ENCODE results near the gene ITGB3.

ITGB3 gene

GRCh38 chr17:47210779-47211178, 42.8 kb upstream of the ITGB3 start:
- TF ChIP-seq TAF1 (IDR thresholded peaks at IDR 0.05; ENCODE audit: borderline replicate concordance, insufficient read depth, low read length) (no peak), SIN3A (IDR thresholded peaks at IDR 0.05; ENCODE audit: borderline replicate concordance, insufficient read depth, low read length) (no peak)

- TF ChIP-seq REST (IDR thresholded peaks at IDR 0.05; ENCODE audit: insufficient read depth in 1 of 2, low read depth in 2 of 2, low read length in 2 of 2): no peak
- TF ChIP-seq FOXP2 (optimal IDR thresholded peaks at IDR 0.05; ENCODE audit: borderline replicate concordance, extremely low read depth, extremely low read length, insufficient read depth): no peak
- TF ChIP-seq POLR2AphosphoS5 (IDR thresholded peaks at IDR 0.05; ENCODE audit: low read depth, low read length): no peak
- TF ChIP-seq TAF1 (IDR thresholded peaks at IDR 0.05; ENCODE audit: borderline replicate concordance, insufficient read depth, low read length): no peak
- TF ChIP-seq SIN3A (IDR thresholded peaks at IDR 0.05; ENCODE audit: borderline replicate concordance, insufficient read depth, low read length): no peak
These were observed 41.2 kb upstream of the ITGB3 start for GRCh38 chr17:47212458-47212857.

GRCh38 chr17:47213540-47213939, 40.1 kb upstream of the ITGB3 start:
- TF ChIP-seq TAF1 (IDR thresholded peaks at IDR 0.05; ENCODE audit: borderline replicate concordance, insufficient read depth, low read length) (no peak), FOXP2 (optimal IDR thresholded peaks at IDR 0.05; ENCODE audit: borderline replicate concordance, extremely low read depth, extremely low read length, insufficient read depth) (no peak), POLR2AphosphoS5 (IDR thresholded peaks at IDR 0.05; ENCODE audit: low read depth, low read length) (no peak), SIN3A (IDR thresholded peaks at IDR 0.05; ENCODE audit: borderline replicate concordance, insufficient read depth, low read length) (no peak), REST (IDR thresholded peaks at IDR 0.05; ENCODE audit: insufficient read depth in 1 of 2, low read depth in 2 of 2, low read length in 2 of 2) (no peak)

GRCh38 chr17:47214931-47215330, 38.7 kb upstream of the ITGB3 start:
- TF ChIP-seq POLR2AphosphoS5 (IDR thresholded peaks at IDR 0.05; ENCODE audit: low read depth, low read length) (no peak), TAF1 (IDR thresholded peaks at IDR 0.05; ENCODE audit: borderline replicate concordance, insufficient read depth, low read length) (no peak), SIN3A (IDR thresholded peaks at IDR 0.05; ENCODE audit: borderline replicate concordance, insufficient read depth, low read length) (no peak), FOXP2 (optimal IDR thresholded peaks at IDR 0.05; ENCODE audit: borderline replicate concordance, extremely low read depth, extremely low read length, insufficient read depth) (no peak), REST (IDR thresholded peaks at IDR 0.05; ENCODE audit: insufficient read depth in 1 of 2, low read depth in 2 of 2, low read length in 2 of 2) (no peak)

GRCh38 chr17:47218896-47219430, 34.7 kb upstream of the ITGB3 start:
- TF ChIP-seq POLR2AphosphoS5 (IDR thresholded peaks at IDR 0.05; ENCODE audit: low read depth, low read length) (no peak), FOXP2 (optimal IDR thresholded peaks at IDR 0.05; ENCODE audit: borderline replicate concordance, extremely low read depth, extremely low read length, insufficient read depth) (no peak), REST (IDR thresholded peaks at IDR 0.05; ENCODE audit: insufficient read depth in 1 of 2, low read depth in 2 of 2, low read length in 2 of 2) (no peak), SIN3A (IDR thresholded peaks at IDR 0.05; ENCODE audit: borderline replicate concordance, insufficient read depth, low read length) (no peak), TAF1 (IDR thresholded peaks at IDR 0.05; ENCODE audit: borderline replicate concordance, insufficient read depth, low read length) (no peak)
